Ishikawa (cell line): ENCODE results near the gene BTNL3.

Source experiments
- EP300 ChIP-seq: IDR thresholded peaks from 2 replicates; pipeline ENCODE4 v1.6.1; 2012; ENCODE audit warnings: borderline replicate concordance
- REST ChIP-seq: IDR thresholded peaks from 2 replicates; pipeline ENCODE4 v1.6.1; 2012; ENCODE audit warnings: low read depth, mild to moderate bottlenecking

- TF ChIP-seq EP300 = no peak
- TF ChIP-seq REST = no peak
Observed at GRCh38 chr5:181040631-181040945, 51.9 kb downstream of the BTNL3 start.
